ENCODE data around the gene TRIO.
A peak's percentile ranks its signal among the peaks of the same experiment; 100 is the strongest.

Gene TRIO

GRCh38 chr5:14123551-14123950 is 19.6 kb upstream of the TRIO start:
- no peak for DNase-seq (ENCODE audit: low spot score)

GRCh38 chr5:14123974-14124482 is 19.1 kb upstream of the TRIO start:
- DNase-seq (ENCODE audit: low spot score): no peak

GRCh38 chr5:14125262-14125661 is 17.9 kb upstream of the TRIO start:
- DNase-seq (ENCODE audit: low spot score): no peak

DNA sequence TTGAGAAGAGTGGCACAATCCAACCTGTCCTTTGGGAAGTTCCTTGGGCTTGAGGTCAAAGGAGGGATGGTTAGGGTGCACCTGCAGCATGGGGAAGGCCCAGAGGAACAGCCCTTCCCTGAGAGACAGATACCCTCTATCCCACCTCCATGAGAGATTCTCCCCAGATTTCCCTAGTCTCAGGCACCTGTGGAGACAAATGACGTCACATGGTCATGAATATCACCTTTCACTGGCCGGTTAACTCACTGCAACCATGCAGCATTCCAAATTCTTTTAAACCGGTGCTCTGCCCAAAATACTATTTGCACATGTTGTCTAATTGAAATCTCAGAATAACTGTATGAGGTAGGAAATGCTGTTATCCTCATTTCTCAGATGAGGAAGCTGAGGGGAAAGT is 15.6 kb upstream of the TRIO start:
- no peak for DNase-seq (ENCODE audit: low spot score)

- no peak for DNase-seq (ENCODE audit: low spot score)
Measured at GRCh38 chr5:14128079-14128478, 15.1 kb upstream of the TRIO start.

DNA sequence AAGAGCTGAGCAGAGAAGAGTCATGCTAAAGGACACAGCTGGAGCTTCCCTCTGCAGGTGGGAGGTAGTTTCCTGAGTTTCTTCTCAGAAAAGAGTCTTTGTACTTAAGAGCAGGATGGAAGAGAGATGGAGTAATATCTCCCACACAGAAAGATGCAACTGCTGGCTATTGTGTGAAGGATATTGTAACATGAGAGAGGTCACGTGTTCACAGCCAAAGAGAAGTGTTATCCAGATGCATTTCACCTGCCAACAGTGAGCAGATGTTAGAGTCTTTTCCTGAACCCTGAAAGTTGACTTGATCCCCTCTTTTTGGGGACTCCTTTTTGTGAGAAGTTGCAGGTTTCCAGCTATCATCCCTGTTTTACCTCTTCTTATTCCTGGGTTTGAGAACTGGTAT is 14.0 kb upstream of the TRIO start:
- no peak for DNase-seq (ENCODE audit: low spot score)

DNA sequence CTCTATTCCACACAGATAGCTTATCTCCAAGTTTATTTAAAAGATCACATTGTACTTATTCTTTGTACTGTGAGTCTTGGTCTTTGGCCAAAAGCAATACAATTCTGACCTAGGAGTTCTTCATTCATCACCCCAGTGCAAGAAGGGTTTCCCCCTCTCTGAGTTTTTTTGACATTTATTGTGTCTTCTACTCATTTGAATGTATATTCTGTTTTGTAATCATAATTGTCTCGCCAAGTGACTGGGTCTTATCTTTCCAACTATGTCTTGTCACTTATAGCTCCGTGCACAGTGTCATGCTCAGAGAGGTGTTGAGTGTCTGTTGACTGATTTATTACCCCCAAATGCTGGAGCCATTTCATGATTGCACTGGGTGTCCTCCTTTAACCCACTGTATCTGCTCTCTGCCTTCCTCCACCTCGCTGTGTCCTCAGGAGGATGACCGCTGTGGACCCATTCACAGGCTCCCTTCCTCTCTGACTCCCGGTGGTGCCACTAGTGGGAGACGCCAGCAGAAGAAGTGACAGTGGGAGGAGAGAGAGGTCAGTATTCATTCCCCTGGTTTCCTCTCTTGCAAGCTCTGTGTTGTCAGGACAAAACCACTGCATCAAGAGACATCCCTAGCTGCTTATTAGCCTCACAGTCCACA is 11.2 kb upstream of the TRIO start:
- no peak for DNase-seq (ENCODE audit: low spot score)

DNA sequence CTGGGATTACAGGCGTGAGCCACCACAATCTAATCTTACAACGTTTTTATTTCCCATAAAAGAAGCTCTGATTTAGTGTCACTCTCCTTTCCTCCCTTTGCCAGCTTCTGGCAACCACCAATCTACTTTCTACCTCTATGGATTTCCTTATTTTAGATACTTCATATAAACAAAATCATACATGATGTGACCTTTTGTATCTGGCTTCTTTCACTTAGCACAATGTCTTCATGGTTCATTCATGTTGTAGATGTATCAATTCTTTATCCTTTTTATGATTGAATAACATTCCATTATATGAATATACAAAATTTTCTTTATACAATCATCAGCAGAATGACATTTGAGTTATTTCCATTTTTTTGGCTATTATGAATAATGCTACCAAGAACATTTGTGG is 9.7 kb upstream of the TRIO start:
- no peak for DNase-seq (ENCODE audit: low spot score)

GRCh38 chr5:14134083-14134482 is 9.1 kb upstream of the TRIO start:
- no peak for DNase-seq (ENCODE audit: low spot score)

DNA sequence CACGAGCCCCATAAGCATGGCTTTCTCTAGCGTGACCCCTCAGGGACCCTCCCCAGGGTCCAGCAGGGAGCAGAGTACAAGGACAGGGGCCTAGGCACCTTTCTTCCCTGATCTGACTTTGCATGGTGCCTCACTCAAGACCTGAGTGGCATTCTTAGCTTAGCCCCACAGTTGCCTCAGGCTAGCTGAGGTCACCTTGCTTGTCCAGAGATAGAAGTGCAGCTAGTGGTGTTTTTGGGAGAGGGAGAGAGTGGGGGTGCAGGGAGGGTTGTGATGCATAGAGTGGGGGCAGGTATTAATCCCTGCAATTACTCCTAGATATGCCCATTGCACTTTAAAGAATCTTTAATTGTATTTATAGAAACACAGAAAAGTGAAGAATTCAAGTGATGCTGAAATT is 8.4 kb upstream of the TRIO start:
- no peak for DNase-seq (ENCODE audit: low spot score)

- DNase-seq (ENCODE audit: low spot score): no peak
Measured at GRCh38 chr5:14135621-14136020, 7.5 kb upstream of the TRIO start.

DNA sequence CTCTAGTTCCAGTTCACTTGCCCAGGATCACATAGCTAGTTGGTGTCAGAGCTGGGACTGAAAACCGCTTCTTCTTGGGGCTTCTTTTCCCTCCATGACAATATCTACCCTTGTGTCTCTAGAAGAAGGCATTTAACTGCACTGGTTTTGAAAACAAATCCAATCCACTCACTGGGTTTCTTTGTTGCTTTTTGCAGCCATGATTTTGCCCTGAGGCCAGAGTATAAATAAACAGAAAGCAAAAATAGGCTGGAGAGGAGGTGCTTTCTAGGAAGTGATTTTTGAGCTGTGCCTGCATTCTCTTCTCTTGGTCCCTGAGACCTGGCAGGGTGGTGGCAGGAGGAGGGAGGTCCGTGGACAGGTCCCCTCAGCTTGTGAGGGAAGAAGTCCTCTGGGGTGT is 6.9 kb upstream of the TRIO start:
- DNase-seq (ENCODE audit: low spot score): no peak

GRCh38 chr5:14138608-14139540 is 4.3 kb upstream of the TRIO start:
- no peak for DNase-seq (ENCODE audit: low spot score)

- DNase-seq (ENCODE audit: low spot score): no peak
Measured at GRCh38 chr5:14141764-14142163, 1.4 kb upstream of the TRIO start.

DNA sequence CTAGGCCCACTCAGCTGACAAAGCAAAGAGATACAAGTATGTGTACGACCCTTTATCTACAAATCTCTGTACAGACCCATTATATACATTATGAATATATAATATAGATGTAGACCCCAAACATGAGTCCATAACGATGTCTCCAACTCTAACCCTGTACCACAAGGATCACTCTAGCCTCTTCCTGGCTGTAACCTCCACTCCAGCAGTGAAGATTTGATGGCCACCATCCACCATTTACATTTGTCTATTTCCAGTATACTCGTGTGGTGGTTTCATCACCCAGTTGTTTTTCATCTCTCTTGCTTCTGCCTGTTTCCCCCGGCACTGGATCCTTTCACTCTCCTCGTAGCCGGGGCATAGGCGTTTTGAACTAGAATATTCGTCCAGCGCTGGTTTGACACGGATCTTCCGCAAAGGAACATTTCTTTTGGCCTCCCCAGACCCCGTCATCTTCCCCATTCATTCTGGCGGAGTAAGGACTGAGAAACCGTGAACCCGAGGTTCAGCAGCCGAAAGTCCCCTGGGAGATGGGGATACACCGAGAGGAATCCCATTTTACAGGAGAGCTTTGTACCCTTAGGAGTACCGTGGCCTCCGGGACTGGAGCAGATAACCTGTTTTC is 828 bp upstream of the TRIO start:
- no peak for DNase-seq (ENCODE audit: low spot score)

DNA sequence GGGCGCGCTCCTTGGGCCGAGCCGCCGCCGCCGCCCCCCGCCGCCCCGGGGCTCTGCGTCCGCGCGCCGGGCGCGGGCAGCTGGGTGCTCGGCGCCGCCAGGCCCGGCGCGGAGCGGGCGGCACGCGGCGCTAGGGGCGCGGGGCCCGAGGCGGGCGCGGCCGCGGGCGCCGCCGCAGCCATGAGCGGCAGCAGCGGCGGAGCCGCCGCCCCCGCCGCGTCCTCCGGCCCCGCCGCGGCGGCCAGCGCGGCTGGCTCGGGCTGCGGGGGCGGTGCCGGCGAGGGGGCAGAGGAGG is 351 bp downstream of the TRIO start:
- no peak for DNase-seq (ENCODE audit: low spot score)

- DNase-seq (ENCODE audit: low spot score): no peak
Measured at GRCh38 chr5:14143841-14144585, 871 bp downstream of the TRIO start.

DNA sequence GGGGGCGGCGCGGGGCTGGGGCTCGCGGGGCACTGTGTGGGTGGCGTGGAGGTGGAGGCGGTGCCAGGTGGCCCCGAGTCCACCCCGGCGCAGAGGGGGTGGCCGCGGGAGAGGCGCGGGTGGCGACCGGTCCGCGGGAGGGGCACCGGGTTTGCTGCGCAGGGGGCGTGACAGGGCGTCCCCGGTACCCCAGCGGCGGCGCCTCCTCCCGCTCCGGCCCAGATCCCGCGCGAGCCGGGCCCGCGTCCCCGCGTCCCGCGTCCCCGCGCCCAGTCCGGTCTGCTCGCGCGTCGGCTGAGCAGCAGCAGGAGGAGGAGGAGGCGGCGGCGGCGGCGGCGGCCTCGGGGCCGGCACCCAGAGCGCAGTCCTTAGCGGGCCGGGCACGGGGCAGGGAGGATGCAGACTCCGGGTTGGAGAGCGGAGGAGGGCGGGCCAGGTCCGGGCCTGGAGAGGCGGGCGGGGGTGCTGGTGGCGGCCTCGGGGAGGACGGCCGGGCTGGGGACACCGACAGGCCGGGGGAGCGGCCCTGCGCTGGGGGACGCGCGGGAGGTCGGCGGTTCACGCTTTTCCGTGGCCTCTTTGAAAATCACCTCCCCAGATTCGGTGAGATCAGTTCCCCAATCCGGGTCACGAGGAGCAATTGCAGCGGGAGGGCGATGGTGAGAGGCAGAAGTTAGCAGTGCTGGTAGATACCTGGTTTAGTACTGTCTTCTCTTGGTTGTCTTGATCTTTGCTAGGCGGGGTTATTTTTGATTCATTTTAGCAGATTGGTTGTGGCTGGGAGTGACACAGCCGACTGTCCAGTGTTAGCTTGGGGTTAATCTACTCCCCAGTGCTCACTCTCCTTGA is 1.7 kb downstream of the TRIO start:
- peak; percentile 36 for DNase-seq (ENCODE audit: low spot score)

DNA sequence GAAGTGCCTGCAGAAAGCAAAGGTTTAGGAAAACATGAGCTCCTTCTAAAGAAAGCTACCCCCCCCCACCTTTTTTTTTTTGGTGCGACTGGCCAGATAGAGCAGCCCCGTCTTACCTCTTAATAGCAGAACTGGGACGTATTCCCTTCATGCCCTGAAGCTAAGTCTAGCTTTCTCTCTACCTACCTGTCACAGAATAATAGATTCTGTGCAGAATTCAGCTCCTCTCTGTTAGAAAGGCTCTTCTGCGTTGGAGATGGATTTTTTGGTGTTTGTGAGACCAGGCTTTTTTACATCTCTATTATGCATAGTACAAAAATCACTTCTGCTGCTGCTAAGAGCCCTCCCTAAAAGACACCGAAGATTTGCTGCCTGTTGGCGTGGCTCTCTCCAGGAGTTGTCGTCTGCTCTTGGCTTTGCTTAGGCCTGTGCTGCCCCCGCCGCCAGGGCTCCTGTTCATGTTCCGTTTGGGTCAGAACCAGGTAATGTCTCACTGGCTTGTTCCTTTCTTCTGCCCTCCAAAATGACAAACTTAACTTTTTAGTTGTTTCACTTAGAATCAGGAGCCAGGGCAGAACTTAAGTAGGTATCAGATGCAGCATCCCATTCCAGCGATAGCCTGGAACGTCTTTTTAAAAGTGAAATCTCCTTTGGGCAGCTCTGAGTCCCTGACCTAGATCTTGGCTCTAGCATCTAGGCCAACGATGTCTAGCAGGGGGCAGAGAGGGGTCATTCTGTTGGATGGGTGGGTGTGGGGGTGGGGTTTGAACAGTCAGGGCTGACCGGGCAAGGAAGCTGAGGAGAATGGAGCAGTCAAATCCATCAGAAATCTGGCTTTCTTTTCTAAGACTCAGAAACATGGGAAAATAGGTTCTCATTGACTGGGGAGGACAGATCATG is 2.5 kb downstream of the TRIO start:
- DNase-seq (ENCODE audit: low spot score): no peak

DNA sequence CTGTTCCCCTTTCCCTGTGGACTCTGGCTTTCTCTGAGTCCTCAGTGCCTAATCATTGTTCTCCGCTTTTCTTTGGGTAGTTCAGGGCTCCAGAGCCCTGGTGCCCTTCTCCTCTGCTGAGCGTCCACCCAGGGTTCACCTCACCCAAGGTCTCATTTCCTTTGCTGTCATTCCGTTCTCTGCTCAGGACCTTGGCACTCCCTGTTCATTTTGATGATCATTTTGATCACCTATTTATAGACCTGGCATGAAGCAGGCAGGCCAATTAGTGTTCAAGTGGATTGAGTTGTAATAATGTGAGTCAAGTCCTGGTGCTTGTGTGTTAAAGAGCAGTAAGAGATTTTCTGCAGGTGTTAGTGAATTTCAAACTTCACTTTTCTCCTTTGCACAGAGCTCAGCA is 3.6 kb downstream of the TRIO start:
- no peak for DNase-seq (ENCODE audit: low spot score)
